Central memory CD4-positive, alpha-beta T cell (primary cell): Measurements from ENCODE around the gene BBS9.

Source experiments
- DNase-seq: peaks from one replicate; pipeline ENCODE4 v3.0.0; 2022

Gene BBS9

DNA sequence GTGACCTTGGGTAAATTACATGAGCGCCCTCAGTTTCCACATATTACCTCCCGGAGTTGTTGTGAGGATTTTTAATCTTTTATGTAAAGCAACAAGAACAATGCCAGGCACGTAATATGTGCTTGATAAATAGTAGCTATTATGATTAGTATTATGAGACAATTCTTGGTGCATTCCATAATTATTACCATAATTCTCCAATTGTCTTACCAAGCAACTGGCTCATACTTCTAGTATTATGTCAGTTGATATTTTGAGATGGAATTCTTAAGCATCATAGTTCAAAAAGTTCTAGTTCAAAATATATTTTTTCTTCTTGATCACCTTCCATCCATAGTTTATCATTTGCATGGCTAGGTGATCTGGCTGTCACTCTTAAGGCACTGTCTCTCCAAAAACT is 259.0 kb downstream of the BBS9 start:
- DNase-seq: no peak

DNA sequence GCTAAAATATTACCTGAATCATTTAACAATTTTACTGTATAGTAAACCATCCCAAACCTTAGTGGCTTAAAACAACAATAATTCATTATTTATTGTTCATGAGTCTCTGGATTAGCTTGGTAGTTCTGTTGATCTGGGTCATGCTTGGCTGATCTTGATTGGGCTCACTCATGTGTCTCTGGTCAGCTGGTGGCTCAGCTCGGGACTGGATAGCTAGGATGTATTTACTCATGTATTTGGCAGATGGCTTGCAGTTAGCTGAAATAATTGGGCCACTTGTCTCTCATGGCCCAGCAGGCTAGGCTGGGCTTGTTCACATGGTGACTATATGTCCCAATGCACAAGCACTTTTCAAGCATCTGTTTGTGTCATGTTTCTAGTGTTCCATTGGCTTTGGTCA is 262.8 kb downstream of the BBS9 start:
- DNase-seq: no peak

DNA sequence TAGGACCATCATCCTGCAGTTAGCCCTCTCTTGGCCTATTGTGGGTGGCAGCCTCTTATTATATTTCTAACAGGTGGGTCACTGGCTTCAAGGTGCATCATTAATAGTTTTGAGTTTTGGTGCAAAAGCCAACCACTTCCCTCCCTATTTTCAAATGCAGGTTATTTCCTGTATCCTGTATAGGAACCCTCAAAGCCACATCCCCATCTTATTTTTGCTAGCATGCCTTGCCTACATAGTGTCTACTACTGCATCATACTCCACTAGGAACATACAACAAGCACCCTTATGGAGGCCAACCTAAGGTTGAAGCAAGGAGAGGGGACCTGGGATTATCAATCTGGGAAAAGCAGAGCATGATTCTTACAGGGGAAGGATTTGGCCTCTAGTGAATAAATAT is 264.4 kb downstream of the BBS9 start:
- DNase-seq: no peak

DNA sequence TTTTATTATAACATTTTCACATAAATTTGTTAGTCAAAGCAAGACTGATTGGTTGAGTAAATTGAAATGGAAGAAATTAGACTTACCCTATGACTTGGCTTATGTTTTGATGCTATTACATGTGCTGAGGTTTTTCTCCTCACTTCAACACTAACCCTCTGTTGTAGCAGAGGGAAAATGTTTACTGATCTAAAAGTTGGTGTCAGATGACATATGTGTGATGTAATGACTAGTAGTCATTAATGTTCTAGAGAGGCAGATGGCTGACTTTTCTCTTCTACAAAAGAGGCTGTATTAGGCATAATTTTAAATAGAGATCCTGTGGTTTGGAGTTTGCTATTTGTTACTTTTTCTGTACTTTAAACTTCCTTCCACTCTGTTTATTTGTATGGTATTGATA is 266.0 kb downstream of the BBS9 start:
- DNase-seq: no peak

DNA sequence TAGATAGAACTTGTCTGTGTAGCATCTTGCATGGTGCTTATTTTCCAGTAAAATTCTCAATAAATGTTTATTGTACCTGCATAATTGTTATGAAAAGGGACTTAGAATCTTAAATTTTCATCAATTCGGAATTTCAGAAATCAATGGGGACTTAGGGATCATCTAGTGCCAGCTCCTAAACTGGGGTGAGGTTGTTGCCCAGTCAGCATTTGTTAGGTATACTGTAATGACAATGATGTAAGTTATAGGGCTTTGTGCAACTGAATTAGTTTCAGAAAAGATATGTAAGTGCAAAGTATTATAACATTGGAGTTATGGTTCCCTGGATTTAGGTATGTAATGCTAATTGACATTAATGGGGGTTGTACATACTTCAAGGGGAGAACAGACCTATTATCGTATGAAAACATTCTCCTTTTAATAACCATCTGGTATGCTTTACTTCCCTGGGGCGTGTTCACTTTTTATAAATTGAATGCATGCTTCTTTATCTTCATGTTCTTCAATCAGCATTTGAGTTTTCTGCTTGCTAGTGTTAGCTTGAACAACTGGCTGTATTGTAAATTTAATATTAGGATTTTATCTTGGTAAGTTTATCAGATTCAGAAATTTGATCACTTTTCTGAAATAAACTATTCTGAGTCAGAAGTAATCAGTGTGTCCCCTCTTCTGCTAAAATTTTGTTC is 270.3 kb downstream of the BBS9 start:
- no peak for DNase-seq

DNA sequence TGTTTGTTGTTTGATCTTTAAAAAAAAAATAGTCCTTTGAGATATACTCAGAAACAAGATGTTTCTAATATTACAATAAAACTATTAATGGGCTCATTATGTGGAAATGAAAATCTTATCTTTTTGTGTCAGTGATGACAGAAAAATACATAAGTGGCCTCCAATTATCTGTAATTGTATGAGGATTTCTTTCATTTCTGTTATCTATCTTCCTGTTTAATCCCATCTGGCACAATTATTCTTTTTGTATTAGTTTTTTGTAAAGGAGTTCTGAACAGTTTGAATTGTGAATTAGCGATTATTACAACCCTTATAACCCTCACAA is 270.8 kb downstream of the BBS9 start:
- DNase-seq: no peak

DNA sequence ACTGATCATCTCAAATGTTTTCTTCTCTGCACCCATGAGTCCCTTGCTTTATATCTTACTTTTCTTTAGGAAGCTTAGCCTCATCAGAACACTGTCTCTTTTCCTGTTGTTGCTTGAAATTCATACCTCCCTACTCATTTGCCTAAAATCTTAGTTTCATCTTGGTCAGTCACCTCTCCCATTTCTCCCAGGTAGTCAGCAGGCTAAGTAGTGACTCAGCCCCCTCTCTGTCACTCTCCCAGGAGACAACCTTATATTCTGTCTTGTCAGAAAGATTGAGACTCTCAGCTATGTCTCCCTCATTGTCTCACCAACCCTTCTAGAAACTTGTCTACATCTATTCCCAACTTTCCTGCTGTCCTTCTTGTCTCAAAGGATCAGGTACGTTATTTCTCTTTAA is 280.9 kb downstream of the BBS9 start:
- no peak for DNase-seq

DNA sequence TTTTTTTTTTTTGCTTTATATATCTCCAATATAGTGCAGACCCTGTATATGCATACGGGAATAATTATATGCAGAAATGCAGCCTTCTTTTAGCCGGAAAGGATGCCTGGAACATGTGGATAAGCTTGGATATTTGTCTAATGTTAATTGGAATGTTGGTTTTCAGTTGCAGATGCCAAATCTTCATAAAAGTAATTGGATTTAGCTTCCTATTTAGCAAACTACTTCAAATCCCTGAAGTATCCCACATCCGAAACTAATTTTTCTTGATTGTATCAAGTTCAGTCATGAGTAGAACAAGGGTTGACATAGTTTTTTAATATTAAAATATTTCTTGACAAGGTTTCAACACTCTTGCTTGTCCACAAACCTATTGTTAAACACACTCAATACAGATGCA is 281.7 kb downstream of the BBS9 start:
- no peak for DNase-seq

DNA sequence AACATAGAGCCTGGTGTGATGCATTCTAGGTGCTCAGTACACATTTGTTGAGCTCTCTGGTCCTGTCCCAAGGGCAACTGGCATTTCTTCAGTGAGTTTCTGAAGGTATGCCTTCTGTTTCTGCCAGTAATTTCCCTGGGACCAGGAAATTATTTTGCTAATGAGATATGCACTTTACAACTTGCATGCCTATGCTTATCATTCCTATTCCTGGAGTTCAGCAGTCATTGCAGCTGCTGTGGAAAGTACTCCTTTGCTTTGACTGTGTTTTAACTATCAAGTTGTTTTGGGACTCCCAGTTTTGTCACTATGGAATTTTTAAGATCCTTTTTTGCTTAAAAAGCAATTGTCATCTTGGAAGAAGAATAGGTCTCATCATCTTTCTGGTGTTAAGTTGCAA is 283.0 kb downstream of the BBS9 start:
- DNase-seq: no peak

DNA sequence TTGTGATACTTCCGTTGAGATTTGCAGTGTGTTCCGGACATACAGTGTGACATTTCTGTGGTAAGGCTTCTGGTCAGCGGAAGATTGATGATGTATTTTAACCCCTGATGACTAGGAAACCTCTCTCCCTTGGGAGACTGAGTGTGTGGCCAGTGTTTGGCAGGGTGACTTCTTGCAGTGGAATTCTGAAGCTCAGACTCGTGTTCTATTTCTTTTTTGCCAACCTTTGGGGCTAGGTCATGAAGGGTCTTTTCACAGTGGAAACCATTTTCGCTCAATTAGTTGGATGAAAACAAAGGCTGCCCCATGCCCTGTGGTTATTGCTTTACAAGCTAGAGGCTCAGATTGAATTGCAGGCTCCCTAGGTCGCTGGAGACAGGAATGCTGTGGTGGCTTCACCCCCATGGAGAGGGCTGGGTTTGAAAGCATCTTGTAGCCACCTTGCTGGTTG is 288.9 kb downstream of the BBS9 start:
- no peak for DNase-seq

DNA sequence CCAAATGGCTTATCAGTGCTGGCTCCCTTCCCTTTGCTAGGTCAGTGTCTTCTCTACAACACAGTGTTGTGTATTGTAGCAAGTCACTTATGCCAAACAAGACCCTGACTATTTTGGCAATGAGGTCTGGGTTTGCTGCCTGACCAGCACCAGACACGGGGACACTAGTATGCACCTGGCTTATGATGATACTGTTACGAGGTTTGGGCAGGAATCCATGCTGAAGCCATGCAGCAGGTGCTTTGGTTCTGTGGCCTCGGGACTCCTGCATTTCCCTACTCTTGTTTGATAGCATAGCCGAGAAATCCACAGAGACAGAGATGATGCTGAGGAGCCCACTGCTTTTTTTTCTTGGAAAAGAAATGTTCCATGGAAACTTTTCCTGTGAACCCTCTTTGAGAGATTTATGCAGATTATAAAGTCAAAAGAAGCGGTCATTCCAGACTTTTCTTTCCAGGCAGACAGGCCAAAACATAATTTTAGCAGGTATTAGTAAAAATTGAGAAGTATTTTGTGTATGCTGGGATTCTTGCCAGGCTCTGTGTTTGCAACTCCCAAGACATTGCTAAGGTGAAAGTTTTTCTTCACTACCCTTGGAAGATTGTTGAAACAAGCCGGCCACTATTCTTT is 291.1 kb downstream of the BBS9 start:
- DNase-seq: no peak

DNA sequence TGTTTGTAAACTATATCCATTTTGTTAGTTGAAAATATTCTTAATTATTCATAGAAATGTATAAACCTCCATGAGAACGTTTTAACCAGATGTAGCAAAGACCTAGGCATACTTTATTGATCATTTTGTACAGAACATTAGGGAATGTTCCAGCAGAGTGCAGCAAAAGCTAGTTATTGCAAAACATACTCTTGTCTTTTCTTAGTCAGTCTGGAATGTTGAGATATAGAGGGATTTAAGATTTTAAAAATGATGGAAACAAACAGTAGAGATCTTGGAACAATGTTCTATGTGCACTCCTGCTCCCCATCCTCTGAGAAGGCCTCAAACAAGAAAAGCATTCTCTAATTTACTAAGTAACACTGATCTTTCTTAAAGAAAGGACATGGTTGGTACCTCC is 292.1 kb downstream of the BBS9 start:
- no peak for DNase-seq

DNA sequence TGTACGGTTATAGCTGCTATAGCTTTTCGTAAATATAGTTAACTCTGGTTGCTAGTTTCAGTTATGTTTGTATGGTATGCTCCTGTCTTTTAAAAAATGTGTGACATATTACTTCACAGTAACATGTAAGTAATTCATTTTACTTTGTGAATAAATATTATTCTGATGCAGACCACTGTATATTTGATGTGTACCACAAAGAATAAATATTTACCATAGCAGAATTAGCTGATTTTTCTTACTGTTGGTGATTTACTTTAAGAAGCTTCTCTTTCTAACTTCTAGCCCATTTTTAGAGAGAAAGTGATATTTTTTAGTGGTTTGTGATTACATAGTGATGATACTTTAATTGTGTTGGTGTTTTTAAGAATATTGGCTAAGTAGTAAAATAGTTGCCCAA is 292.8 kb downstream of the BBS9 start:
- no peak for DNase-seq

DNA sequence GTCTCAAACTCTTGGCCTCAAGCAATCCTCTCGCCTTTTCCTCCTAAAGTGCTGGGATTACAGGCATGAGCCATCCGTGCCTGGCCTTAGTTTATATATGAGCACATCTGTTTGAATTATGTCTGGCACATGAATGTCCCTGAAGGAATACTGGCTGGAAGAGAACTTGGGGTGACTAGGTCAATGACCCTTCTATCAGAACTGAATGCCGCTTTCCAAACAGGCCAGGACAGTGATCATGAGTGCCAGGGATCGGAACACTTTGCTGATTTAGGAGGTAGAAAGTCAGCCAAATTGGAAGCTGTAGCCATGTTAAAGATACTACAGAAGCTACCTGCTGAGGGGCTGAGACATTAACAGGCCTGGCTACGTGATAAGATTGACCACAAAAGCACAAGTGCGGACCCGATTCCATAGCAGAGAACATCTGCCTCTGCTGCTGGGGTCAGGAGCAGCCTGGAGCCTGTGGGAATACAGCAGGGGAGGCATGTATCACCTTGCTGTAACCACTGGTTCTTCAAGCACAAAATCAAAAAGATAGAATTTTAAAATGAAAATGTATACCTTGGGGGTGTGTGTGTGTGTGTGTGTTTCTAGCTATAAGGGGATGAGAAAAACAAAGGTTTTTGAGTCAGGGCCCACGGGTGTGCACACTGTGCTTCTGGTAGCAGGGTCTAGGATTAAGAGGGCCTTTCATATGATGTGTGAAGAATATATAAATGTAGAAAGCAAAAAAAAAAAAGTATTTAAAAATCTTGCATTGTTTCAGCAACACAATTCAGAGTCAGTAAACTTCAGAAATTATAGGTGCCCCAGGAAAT is 293.7 kb downstream of the BBS9 start:
- DNase-seq: no peak

DNA sequence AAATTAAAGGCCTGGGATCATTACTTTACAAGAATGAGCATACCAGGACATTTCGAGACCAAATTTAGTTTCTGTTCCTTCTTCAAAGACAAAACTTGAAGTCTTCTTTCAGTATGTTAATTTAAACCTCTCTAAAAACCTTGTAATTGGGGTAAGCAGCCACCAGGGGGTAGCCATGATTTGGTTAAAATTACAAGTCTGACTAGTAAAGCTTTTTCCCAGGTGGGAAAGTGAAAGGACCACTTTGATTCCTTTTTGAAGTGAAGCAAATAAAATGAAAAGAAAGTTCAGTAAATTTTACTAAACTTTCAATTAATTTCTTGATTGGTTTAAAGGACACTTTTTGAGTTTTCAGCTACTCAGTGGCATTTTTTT is 294.3 kb downstream of the BBS9 start:
- no peak for DNase-seq

DNA sequence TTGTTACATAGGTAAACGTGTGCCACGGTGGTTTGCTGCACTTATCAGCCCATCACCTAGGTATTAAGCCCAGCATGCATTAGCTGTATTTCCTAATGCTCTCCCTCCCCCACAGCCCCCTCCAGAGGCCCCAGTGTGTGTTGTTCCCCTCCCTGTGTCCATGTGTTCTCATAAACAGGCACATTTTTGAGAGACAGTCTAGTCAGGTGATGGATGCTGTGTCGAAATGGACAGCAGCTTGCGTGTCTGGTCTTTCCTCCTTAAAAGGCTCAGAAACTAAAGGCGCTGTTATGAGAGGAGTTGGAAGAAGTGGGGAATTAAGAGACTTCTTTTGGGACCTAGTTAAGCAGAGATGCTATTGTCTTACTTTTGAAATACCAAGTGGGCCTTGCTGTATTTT is 296.0 kb downstream of the BBS9 start:
- no peak for DNase-seq

DNA sequence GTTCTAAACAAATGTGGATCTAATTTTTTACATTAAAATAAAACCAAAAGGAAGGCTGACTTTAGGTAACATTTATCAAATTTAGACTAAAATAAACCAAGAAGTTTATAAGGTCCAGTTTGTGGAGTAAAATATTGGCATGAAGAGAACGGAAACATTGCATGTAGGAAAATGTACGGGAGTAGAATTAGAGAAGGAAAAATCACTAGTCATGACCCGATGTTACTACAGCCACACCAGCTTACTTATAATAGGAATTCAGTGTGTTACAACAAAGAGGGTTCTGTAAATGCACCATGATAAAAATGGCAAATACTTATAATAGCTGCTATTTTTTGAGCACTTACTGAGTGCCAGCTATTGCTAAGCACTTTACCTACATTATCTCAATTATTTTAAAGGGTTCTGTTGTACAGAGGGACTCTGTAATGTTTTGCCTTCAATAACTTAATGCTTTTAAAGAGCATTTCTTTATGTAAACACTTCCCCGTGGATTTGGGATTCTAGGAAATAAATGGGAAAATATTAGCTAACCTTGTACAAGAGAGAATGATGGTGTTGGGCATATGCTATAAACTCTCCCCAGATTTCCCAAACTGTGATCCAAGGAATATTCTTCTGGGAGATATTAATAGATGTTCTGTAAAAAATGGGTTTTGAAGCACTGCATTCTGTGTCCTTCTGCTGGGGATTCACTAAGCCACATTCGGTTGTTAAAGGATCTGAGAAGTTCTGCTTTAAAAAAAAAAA is 296.7 kb downstream of the BBS9 start:
- DNase-seq: no peak

DNA sequence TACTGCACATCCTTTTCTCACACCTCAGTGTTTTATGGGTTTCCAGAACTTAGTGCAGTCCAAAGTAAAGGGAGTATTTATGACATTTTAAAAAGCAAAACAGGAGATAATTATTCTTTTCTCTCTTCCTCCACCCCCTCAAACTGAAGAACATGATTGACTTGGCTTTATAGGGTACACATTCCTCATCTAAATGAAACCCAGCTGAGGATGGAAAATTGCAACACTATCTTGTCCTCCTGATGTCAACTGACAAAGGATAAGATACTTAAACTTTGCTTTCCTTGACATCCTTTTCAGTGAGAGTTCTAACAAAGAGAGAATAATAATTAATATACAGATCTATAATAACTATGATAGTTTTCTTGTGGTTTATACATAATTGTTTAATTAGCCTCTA is 299.1 kb downstream of the BBS9 start:
- DNase-seq: no peak

DNA sequence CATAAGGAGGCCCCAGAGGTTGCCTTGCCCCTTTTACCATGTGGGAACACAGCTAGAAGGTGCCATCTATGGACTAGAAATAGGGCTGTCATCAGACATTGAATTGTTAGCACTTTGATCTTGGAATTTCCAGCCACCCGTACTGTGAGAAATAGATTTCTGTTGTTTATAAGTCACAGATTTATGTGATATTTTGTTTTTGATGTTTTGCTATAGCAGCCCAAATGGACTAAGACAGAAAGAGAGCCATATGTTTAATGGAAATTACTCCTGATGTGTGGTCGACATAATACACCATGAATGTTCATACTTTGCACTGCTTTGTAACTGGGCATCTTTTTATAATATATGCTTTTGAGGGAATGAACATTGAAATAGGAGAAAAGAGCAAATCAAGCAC is 302.2 kb downstream of the BBS9 start:
- DNase-seq: no peak

DNA sequence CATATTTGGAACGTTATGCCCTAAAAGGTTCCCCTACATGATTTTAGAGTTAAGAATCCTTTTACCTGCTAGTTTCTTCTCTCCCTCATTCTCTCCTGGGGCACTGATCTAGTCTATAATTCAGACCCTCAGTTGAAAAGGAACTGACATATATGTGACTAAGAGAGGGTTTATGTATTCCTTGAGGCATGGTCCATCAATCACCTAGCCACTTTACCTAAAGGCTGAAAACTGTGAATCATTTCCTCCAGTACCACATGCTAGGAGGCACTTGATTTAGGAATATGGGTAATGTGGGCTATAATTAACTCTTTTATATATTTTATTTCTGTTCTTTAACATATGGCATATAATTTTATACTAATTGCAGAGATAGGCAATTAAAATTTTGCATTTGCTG is 303.5 kb downstream of the BBS9 start:
- no peak for DNase-seq

DNA sequence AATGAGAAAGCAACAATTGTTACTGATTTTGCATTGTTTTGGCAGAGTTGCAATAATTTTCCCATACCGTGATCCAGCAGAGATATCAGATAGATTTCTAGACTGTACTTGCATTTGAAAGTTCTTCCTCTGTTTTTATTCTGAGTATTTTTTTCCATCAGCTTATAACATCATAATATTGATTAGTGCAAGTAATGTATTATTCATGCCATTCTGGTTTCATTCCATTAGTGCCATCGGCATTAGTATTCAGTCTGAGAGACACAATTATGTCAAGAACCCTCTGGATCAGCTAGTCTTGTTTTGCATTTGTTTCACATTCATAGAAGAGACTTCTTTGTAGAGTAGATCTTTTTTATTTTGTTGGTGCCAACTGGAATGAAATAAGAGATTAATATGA is 304.0 kb downstream of the BBS9 start:
- DNase-seq: no peak

DNA sequence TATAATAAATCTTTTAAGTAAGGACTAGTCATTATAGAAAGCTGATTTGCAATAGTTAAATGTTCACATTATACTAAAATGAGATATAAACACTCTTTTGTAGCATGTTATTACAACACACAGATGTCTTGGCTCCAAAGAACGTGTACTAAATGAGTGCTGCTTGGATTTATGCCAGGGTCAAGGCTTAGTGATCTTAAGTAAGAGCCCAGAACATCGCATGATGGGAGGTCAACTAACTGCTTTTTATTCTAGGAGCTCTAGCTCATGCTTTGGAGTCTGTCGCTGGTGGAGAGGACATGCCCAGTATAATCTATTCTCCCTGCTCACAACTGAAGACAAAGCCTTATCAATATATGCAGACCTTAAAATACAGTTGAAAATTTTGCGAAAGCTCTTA is 315.1 kb downstream of the BBS9 start:
- no peak for DNase-seq

DNA sequence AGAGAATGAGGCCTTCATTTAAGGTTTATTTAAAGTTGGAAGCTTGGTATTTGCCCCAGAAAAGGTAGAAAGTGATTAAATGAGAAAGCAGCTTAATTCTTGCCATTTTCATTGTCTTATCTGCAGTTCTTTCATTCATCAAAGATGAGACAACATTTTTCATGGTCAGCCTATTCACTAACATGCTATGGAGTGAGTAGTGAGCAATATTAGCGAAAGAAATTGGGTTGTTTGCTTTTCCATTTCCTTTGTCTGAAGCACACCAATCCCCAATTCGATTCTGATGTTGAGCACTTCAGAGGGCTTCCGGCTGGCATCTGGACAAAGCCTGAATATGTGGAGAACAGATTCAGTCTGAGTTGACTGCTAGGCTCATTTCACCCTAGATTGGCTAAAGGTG is 317.2 kb downstream of the BBS9 start:
- DNase-seq: no peak

DNA sequence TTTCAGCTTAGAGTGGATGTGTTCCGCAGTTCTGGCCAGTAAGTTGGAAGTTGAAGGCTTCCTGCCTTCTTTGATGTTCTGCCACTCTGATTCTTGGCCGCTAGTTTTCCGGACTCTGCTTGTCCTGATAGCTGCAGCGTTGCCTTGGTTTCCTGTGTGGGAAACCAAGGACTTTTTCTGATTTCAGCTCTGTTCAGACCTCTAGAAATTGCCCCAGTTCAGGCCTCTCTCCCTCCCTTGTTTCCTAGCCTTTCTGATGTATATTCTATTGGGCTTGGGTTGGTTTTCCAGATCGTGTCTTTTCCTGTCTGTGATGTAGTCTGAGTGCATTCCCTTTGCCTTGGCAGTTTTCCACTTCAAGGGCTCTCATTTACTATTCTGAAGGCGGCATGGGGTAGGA is 318.7 kb downstream of the BBS9 start:
- no peak for DNase-seq
